GM18517 (cell line): Measurements from ENCODE around the gene CRAT.

ENCODE experiments used
- ATAC-seq: cut with Tn5 transposase; IDR thresholded peaks from one replicate; pipeline ENCODE4 v1.9.1; 2021; ENCODE audit warnings: mild to moderate bottlenecking, moderate library complexity; ENCODE audit not compliant: unreplicated experiment

Gene CRAT

DNA sequence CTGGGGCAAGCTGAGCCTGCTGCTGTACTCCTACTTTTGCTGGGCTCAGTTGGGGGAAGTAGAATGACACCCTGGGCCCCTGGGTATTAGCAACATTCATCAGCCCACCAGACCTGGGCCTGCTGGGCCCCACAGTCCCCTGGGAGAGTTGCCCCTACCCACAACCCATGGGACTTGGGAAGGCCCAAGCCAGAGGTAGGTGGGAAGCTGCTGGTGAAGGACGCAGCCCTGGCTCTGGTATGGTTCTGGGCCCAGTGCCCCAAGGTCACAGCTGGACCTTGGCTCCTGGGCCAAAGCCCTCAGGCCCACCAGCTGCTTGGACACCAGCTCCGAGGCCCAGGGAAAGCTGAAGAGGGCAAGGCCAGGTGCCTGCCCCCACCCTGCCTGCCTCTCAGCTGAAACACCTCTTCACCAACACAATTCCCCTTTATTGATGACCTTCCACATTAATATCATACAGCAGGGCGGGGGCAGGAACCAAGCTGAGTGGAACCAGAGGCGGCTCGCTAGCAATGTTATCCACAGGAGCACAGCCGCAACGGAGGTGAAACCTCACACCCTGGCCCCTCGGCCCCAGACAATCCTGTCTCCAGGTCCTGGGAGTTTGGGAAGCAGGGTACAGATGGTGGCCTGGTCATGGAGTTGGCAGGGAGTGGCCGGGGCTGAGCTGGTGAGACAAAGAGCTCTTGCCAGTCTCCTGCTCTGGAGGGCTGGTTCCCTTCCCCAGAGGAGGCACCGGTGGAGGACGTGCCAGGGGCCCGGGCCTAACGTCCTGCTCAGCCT lies 16.0 kb downstream of the CRAT start:
- ATAC-seq: no peak

GRCh38 chr9:129093602-129094386 lies 16.8 kb downstream of the CRAT start:
- ATAC-seq: no peak

GRCh38 chr9:129089246-129089645 lies 21.3 kb downstream of the CRAT start:
- no peak for ATAC-seq

GRCh38 chr9:129084087-129084486 lies 26.5 kb downstream of the CRAT start:
- ATAC-seq: no peak

GRCh38 chr9:129081388-129081904 lies 29.1 kb downstream of the CRAT start:
- no peak for ATAC-seq

DNA sequence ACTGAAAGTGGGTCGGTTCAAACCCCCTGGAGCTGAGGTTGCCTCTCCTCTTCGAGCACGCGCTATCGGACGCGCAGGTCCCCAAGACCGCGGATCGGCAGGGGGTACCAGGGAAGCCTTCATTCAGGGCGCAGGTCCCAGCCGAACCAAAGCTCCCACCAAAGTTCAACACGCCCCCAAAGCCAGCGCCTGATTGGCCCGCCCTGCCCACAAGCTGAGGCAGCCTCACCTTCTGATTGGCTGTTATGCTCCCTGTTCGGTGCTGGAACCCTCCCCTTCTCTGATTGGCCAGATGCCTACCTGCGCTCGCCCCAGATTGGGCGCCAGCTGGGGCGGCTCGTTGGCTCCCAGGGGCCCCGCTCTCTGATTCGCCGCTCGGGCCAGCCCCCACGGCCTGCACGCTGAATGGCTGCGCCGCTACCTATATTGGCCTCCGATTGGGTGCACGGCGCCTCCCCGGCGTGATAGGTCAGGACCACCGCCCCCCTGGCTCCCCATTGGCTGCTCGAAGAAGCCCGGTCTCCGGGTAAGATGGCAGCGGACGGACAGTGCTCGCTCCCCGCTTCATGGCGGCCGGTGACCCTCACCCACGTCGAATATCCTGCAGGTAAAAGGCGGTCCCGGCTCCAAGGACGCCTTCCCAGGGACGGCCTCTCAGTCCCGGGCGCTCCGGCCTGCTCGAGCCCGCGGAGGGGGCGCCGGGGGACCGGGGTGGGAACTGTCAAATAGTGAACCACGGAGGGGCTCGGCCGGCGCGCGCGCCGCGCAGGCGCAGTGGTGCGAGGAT lies 29.8 kb downstream of the CRAT start, which contains the start of gene DOLPP1:
TSS of gene DOLPP1 (plus strand) at position 511 of the 787 bp plus-strand sequence. CDS start at position 532, 21 bp downstream.
- peak; percentile 89 for ATAC-seq

GRCh38 chr9:129080298-129080600 lies 30.3 kb downstream of the CRAT start:
- ATAC-seq: no peak

DNA sequence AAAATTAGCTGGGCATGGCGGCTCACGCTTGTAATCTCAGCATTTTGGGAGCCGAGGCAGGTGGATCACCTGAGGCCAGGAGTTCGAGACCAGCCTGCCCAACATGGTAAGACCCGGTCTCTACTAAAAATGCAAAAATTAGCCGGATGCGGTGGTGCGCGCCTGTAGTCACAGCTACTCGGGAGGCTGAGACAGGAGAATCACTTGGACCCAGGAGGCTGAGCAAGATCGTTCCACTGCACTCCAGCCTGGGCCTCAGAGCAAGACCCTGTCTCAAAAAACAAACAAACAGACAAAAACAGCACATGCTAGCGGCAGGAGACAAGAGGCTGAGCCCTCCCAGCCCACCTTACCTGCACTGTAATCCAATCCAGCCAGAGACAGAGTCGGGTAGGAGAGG lies 30.8 kb downstream of the CRAT start:
- no peak for ATAC-seq

GRCh38 chr9:129078691-129079503 lies 31.7 kb downstream of the CRAT start:
- ATAC-seq: no peak

DNA sequence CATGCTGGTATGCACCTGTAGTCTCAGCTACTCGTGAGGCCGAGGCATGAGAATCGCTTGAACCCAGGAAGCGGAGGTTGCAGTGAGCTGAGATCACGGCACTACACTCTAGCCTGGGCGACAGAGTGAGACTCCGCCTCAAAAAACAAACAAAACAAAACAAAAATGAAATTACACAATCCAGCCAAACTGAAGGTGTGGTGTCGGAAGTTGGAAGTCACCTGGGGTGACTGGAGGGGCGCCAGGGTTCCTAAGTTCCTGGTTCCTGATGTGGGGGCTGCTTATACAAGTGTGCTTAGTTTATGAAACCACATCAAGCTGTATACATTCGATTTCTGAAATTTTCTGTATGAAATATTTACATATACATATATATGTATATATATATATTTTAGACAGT lies 33.4 kb downstream of the CRAT start:
- ATAC-seq: no peak

DNA sequence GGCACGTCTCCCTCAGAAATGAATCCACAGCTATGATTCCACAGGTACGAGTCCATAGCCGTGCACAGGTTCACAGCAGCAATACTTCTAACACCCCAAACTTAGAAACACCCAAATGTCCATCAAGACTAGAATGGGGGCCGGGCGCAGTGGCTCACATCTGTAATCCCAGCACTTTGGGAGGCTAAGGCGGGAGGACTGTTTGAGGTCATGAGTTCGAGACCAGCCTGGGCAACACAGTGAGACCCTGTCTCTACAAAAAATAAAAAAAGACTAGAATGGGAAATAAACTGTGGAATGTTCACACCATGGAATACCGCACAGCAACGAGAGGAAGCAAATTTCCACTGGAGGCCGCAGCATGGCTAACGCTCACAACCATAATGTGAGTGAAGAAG lies 34.0 kb downstream of the CRAT start:
- no peak for ATAC-seq

GRCh38 chr9:129075996-129076639 lies 34.5 kb downstream of the CRAT start:
- no peak for ATAC-seq

DNA sequence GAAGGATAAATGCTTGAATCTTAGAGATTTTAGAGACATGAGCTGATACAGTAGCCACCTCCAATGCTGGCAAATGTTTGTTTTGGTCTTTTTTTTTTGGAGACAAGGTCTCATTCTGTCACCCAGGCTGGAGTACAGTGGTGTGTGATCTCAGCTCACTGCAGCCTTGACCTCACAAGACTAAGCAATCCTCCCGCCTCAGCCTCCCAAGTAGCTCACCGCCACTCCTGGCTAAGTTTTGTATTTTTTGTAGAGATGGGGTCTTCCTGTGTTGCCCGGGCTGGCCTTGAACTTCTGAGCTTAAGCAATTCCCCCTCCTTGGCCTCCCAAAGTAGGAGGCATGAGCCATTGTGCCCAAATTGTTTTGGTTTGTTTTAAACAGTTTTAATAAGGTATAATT lies 36.5 kb downstream of the CRAT start:
- no peak for ATAC-seq

DNA sequence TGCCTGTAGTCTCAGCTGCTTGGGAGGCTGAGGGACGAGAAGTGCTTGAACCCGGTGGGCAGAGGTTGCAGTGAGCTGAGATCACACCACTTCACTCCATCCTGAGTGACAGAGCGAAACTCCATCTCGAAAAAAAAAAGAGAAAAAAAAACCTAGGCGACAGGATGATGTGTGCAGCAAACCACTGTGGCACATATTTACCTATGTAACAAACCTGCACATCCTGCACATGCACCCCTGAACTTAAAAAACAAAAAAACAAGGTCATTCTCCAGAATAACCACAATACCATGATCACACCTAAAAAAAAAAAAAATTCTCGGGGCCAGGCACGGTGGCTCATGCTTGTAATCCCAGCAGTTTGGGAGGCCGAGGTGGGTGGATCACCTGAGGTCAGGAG lies 37.2 kb downstream of the CRAT start:
- no peak for ATAC-seq

DNA sequence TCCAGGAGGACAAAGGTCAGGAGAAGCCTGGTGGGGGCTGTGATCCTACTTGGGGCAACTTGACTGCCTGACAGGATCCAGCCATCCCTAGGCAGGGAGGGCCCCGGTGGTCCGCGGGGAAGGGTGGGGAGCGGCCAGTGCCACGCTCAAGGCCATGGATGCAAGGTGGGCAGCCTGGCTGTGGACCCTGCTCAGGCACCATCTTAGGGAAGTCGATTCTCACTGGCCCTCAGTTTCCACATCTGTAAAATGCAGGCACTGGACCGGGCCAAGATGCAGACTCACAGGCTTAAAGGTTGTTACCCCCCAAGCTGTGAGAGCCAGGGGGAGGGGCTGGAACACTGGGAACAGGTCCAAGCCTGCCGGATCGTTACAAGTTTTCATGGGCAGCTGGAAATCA lies 38.4 kb downstream of the CRAT start:
- no peak for ATAC-seq

DNA sequence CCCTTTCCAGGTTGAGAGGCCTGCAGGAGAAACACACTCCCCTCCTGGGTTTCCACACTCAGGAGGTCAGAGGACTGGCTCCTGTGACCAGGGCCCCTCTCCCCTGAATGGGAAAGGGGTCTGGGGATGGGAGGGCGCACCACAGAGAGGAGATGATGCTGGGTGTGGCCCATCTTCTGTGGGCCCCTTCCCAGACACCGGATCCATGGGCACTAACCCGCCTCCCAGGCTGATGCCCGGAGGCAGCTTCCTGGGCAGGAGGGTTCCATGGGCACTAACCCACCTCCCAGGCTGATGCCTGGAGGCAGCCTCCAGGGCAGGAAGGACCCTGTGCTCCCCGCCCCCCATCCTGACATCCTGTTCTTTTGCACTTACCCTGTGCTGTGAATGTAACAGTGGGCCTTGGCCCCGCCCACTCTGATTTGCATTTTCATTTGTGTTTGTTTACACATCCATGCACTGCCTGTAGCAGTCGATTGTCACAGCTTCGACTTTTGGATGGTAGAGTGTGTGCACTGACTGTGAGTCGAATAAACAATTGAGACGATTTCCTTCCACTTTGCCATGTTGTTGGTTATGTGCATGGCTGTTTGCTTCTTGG lies 39.0 kb downstream of the CRAT start:
- no peak for ATAC-seq

GRCh38 chr9:129070696-129071525 lies 39.7 kb downstream of the CRAT start:
- ATAC-seq: no peak

DNA sequence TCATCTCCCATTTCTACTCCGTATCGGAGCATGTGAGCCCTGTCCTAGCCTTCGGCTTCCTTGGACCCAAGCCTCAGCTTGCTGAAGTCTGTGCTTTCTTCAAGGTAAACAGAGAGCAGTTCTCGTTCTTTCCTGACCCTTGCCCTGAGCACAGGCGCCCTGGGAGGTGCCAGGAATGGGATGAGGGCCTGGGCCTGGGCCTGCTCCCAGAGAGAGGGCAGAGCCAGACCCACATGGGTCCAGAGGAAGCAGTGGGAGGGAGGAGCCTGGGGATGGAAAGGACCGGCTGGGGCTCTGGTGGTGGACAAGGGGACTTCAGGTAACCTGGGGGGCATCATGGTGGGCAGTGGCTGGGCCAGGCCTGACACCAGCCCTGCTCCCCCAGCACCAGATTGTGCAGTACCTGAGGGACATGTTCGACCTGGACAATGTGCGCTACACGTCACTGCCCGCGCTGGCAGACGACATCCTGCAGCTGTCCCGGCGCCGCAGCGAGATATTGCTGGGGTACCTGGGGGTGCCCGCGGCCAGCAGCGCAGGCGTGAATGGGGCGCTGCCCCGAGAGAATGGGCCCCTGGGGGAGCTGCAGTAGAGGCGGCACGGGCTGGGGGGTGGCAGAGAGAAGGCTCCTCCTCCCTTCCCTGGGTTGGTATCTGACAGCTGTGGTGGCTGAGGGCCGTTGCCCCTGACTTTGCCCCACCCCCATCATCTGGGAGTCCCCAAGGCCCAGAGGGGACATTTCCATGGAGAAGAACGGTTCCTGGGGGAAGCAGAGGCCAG lies 40.5 kb downstream of the CRAT start:
- ATAC-seq: no peak
